GM21390 (cell line): Measurements from ENCODE around the gene EIF3J.

ENCODE experiments used
- ATAC-seq: cut with Tn5 transposase; IDR thresholded peaks from one replicate; pipeline ENCODE4 v1.9.1; 2021; ENCODE audit not compliant: unreplicated experiment

Gene EIF3J

DNA sequence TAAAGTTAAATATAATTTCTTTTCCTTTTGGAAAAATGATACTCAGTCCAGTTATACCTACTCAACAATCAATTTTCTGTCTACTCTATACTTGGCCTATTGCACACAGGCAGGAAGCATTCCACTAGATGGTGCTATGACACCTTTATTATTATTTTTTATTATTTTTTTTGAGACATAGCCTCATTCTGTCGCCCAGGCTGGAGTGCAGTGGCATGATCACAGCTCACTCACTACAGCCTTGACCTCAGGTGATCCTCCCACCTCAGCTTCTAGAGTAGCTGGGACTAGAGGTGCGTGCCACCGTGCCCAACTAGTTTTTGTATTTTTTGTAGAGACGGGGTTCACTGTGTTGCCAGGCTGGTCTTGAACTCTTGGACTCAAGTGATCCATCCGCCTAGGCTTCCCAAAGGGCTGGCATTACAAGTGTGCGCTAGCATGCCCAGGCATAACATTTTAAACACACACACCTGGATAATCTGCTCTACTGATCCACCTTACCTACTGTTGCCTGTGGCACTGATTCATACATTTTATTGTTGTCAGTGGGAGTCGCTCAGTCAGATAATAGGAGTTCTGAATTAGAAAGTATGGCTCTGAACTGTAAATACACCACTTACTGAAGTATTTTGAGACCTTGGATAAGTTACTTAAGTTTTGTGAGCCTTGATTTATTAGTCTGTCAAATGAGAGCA is 56.2 kb downstream of the EIF3J start:
- ATAC-seq: no peak

DNA sequence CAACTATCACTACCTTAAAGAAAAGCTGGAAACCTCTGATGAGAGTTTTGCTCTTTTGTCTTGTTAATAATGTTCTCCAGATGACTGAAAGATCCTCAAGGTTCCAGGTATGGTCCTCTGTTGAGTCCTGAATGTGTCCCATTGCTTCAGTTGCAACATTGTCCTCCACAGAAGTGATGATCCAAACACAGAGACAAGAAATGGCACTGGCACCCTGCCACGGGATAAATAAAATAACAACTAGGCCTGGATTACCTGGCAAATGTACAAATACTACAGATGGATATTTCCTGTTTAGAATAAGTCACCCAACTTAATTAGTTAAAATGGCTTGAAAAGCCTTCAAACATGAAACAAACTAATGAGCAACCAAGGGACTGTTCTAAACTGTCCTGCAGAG is 58.3 kb downstream of the EIF3J start:
- no peak for ATAC-seq

DNA sequence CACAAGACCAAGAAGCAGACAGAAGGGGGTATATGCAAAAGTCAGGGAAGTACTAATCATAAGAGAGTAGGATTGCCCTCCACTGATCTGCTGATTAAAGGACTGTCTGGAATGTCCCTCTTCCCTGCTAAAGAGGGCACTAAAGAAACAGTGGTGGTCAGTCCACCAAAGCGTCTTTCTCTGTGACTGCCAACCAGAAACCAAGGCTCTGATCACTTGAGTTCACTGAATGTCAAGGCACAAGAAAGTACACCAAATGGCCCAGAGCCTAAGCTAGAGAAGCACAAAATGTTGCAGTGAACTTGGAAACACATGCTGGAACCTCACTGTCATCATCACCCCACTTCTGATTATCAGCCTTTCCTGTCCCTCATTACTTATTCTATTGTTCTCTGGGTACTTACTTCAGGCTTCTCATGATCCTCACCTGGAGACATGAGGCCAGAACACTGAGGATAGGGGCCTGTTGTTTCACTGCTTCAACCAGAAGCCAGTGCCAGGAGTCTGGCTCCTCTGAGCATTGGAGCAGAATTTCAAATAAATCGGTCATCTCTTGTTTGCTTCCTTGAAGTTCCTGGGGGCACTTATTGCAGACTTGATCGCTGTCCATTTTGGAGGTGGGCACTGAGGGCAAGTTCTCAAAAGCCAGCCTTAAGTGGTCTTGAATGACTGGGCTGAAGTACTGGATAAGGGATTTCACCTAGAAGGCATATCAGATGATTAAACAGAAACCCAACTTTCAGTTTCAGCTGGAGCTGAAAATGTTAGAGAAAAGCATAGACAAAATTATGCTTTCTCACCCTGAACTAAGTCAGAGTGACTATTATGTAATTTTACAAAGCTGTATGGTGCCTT is 58.9 kb downstream of the EIF3J start:
- ATAC-seq: no peak

DNA sequence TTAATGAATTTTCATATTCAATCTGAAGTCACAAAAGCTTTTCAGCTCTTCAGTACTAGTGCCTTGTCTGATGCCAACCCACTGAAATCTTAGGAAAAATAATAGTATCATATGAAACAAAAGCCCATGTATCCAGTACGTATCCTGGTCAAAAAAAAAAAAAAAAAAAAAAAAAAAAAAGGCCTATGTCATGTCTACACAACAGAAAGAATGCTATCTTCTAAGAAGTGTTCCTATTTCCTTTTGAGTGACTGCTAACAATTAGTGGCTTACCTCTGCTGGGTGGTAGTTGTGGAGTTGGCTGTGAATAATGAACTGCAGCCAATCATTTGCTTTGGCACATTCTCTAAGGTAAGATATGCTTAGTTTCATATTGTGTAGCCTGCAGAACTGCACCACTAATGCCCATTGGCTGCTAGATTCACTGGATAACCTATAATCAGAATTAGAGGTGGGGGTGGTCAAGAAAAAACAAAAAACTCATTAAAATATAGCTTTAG is 59.6 kb downstream of the EIF3J start:
- ATAC-seq: no peak

DNA sequence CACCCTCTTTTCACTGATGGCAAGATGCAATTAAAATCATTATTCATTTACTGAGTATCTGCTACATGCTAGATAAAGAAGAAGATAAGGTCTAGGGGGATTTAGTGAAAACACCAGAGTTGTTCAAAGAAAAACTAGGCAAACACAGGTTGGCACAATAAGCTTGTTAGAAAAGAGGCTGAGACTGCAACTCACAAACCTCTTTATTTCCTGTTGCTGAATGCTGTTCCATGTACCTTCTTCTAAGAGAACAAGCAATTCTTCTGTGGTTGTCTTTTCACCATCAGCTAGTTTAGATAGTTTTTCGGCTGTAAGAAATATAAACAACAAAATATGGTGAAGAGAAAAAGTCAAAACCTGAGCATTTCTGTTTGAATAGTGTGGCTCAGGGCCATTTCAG is 61.1 kb downstream of the EIF3J start:
- no peak for ATAC-seq

DNA sequence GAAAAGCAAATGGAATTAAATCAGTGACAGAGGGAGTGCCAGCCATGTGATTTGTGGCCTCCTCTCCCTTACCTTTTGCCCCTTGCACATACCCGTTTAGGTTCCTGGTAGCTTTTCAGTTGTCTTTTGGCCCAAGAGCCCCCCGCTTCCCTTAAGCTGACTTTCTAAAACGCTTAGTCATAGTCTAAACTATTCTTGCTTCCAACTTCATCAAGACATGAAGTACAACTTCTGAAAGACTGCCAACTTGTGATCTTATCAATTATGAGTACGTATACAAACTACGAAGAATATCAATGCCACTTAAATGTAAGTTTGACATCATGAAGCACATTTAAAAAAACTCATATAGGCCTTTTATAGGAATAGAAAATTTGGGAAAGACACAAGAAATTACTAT is 61.9 kb downstream of the EIF3J start:
- no peak for ATAC-seq

DNA sequence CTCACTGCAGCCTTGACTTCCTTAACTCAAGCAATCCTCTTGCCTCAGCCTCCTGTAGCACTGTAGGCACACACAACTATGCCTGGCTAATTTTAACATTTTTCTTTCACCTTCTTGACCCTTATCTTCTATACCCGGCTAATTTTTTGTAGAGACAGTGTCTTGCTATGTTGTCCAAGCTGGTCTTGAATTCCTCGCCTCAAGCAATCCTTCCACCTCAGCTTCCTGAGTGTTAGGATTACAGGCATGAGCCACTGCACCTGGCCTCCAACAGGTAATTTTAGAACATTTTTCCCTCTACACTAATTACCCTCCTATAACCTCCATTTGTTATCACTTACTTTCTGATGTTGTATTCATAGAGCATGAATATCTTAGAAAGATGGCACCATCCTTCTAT is 66.2 kb downstream of the EIF3J start:
- ATAC-seq: no peak

DNA sequence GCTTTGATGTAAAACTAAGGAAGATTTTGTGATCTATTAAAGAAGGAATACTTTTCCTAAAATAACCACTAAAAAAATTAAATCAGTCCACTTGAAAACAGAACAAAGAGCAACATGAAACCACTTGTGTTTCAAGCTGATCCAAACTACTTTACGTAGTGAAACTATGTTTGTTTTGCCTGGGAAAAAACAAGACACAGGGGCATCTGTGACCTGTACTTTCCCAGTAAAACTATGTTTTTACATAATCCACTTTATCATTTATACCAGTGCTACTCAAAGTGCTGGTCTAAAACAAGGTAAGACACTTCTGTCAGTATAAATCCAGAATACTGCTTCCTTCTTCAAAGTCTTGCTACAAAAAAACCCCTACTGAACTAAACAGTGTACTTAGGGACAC is 69.8 kb downstream of the EIF3J start:
- ATAC-seq: no peak
